ENCODE measurements around the gene PTHLH. TPM values are rescaled to one million over a fixed set of nuclear protein-coding genes. Genes with fewer than 3 reads are reported as not detected.

PTHLH gene
- polyA plus RNA-seq, 3 donors, result not detected

- intact Hi-C loops (cut with micrococcal nuclease), result no loop called here
- Histone ChIP-seq H3K4me3 (replicated peaks in 1 of 3; ENCODE audit: low read depth in 2 of 3, low read length in 3 of 3) (no peak overlapping the region), H3K9ac (ENCODE audit: insufficient read depth, low read length, poor library complexity, severe bottlenecking) (no peak overlapping the region), H2AFZ (ENCODE audit: insufficient read depth, low read depth, low read length, poor library complexity, severe bottlenecking) (no peak overlapping the region), H3K9me3 (replicated peaks in 1 of 2; ENCODE audit: control insufficient read depth in 1 of 2, insufficient read depth in 1 of 2, low read length in 2 of 2) (peaks cover 0 to 30% of the 10 kb centered on the region in 2 donors), H3K27ac (ENCODE audit: low read depth in 1 of 2, low read length in 2 of 2) (no peak overlapping the region), H3K4me1 (ENCODE audit: control insufficient read depth in 1 of 2, insufficient read depth in 2 of 2, low read length in 2 of 2) (peaks cover 0 to 6% of the 10 kb centered on the region in 2 donors), H4K20me1 (ENCODE audit: insufficient read depth, low read length) (no peaks in the 10 kb centered on the region), H3K27me3 (ENCODE audit: control insufficient read depth in 2 of 2, insufficient read depth in 2 of 2, low read length in 2 of 2) (peaks cover 61 to 78% of the 10 kb centered on the region in 2 donors), H3K79me2 (ENCODE audit: insufficient read depth, low read length) (no peaks in the 10 kb centered on the region), H3K36me3 (replicated peaks in 1 of 2; ENCODE audit: control insufficient read depth in 1 of 2, insufficient read depth in 2 of 2, low read length in 2 of 2) (no peaks in the 10 kb centered on the region), H3K4me2 (replicated peaks; ENCODE audit: extremely low read depth, low read length, poor library complexity, severe bottlenecking) (no peak overlapping the region)
- WGBS (ENCODE audit: insufficient coverage), result no CpG with 5 or more reads among the region's 2 CpGs
- H3K27ac Mint-ChIP-seq, result no peak overlapping the region
- H3K9me3 Mint-ChIP-seq, result peaks cover 0 to 29% (median 5%) of the 10 kb centered on the region in 7 donors
- peaks cover 0 to 6% of the 10 kb centered on the region in 2 donors for H3K36me3 Mint-ChIP-seq
- H3K27me3 Mint-ChIP-seq (ENCODE audit: low read depth in 3 of 3), result peaks cover 56 to 89% (median 66%) of the 10 kb centered on the region in 3 donors
- peaks cover 16% of the 10 kb centered on the region for H3K4me1 Mint-ChIP-seq
- no peak overlapping the region for H3K4me3 Mint-ChIP-seq
- TF ChIP-seq CTCF (IDR thresholded peaks at IDR 0.05), result no peak
- no peak for DNase-seq
These were observed 5.7 kb downstream of the PTHLH start for GRCh38 chr12:27966870-27967269.

GRCh38 chr12:27965966-27966365 is 6.6 kb downstream of the PTHLH start:
- H3K4me2 ChIP-seq (replicated peaks; ENCODE audit: extremely low read depth, low read length, poor library complexity, severe bottlenecking), result no peak overlapping the region
- H3K27me3 Mint-ChIP-seq (ENCODE audit: low read depth in 3 of 3), result peaks cover 47 to 83% (median 57%) of the 10 kb centered on the region in 3 donors

More at GRCh38 chr12:27965966-27966365, 6.6 kb downstream of the PTHLH start:
- Histone ChIP-seq H3K4me3 (replicated peaks in 1 of 3; ENCODE audit: low read depth in 2 of 3, low read length in 3 of 3) (no peak overlapping the region), H2AFZ (ENCODE audit: insufficient read depth, low read depth, low read length, poor library complexity, severe bottlenecking) (no peak overlapping the region), H3K27ac (ENCODE audit: low read depth in 1 of 2, low read length in 2 of 2) (no peak overlapping the region), H3K9ac (ENCODE audit: insufficient read depth, low read length, poor library complexity, severe bottlenecking) (no peak overlapping the region), H3K4me1 (ENCODE audit: control insufficient read depth in 1 of 2, insufficient read depth in 2 of 2, low read length in 2 of 2) (peaks cover 0 to 6% of the 10 kb centered on the region in 2 donors), H3K36me3 (replicated peaks in 1 of 2; ENCODE audit: control insufficient read depth in 1 of 2, insufficient read depth in 2 of 2, low read length in 2 of 2) (no peaks in the 10 kb centered on the region), H3K79me2 (ENCODE audit: insufficient read depth, low read length) (no peaks in the 10 kb centered on the region), H4K20me1 (ENCODE audit: insufficient read depth, low read length) (no peaks in the 10 kb centered on the region), H3K9me3 (replicated peaks in 1 of 2; ENCODE audit: control insufficient read depth in 1 of 2, insufficient read depth in 1 of 2, low read length in 2 of 2) (peaks cover 0 to 21% of the 10 kb centered on the region in 2 donors), H3K27me3 (ENCODE audit: control insufficient read depth in 2 of 2, insufficient read depth in 2 of 2, low read length in 2 of 2) (peaks cover 53 to 69% of the 10 kb centered on the region in 2 donors)
- H3K9me3 Mint-ChIP-seq, result peaks cover 0 to 23% (median 4%) of the 10 kb centered on the region in 7 donors
- H3K36me3 Mint-ChIP-seq, result peaks cover 0 to 6% of the 10 kb centered on the region in 2 donors
- no peak for TF ChIP-seq CTCF (IDR thresholded peaks at IDR 0.05)
- no peak overlapping the region for H3K4me3 Mint-ChIP-seq
- no peak overlapping the region for H3K27ac Mint-ChIP-seq
- intact Hi-C loops (cut with micrococcal nuclease), result no loop called here
- peaks cover 14% of the 10 kb centered on the region for H3K4me1 Mint-ChIP-seq
- DNase-seq, result no peak
- no CpG with 5 or more reads among the region's 2 CpGs for WGBS (ENCODE audit: insufficient coverage)
